Aorta (tissue), 5 donors: ENCODE results near the gene CEP57. TPM values are rescaled to one million over a fixed set of nuclear protein-coding genes. Genes with fewer than 3 reads are reported as not detected.
"Not testable (repeated sequence)": the region's sequence is repeated elsewhere in the genome, so short reads cannot be mapped to it uniquely, and the experiment has no call there.

ENCODE experiments used
- ATAC-seq: fragments of 200-7000 bp; cut with Tn5 transposase; one replicate; pipeline ENCODE4 v1.9.1; 2022; ENCODE audit warnings: moderate library complexity; ENCODE audit not compliant: low FRiP score
- DNase-seq, 2 donors: peaks; one replicate each; pipeline ENCODE4 v3.0.0-alpha.2; 2020
- H3K27ac ChIP-seq, 2 donors: one replicate each; pipeline ENCODE4 v1.5.1; 2013; ENCODE audit warnings: low read length in 2 of 2, mild to moderate bottlenecking in 2 of 2, moderate library complexity in 2 of 2, control low read depth in 1 of 2, inconsistent platforms in 1 of 2, low read depth in 1 of 2
- H3K27me3 ChIP-seq, 2 donors: one replicate each; pipeline ENCODE4 v1.6.1; 2013; ENCODE audit warnings: control low read depth in 1 of 2, low read length in 1 of 2, mild to moderate bottlenecking in 1 of 2, moderate library complexity in 1 of 2; ENCODE audit not compliant: insufficient read depth in 2 of 2, control insufficient read depth in 1 of 2
- H3K36me3 ChIP-seq, 2 donors: one replicate each; pipeline ENCODE4 v1.6.1; 2013; ENCODE audit warnings: control low read depth in 1 of 2, low read length in 1 of 2, mild to moderate bottlenecking in 1 of 2; ENCODE audit not compliant: insufficient read depth in 2 of 2, control insufficient read depth in 1 of 2
- H3K4me1 ChIP-seq, 2 donors: one replicate each; pipeline ENCODE4 v1.6.1; 2013; ENCODE audit warnings: low read length in 2 of 2, control low read depth in 1 of 2, mild to moderate bottlenecking in 1 of 2, moderate library complexity in 1 of 2; ENCODE audit not compliant: insufficient read depth in 2 of 2, control insufficient read depth in 1 of 2
- H3K4me3 ChIP-seq, 2 donors: one replicate each; pipeline ENCODE4 v1.5.1; 2013; ENCODE audit warnings: low read length in 2 of 2, control low read depth in 1 of 2, mild to moderate bottlenecking in 1 of 2
- H3K9me3 ChIP-seq: one replicate; pipeline ENCODE4 v1.6.1; 2013; ENCODE audit warnings: mild to moderate bottlenecking, low read length; ENCODE audit not compliant: control insufficient read depth
- WGBS, 2 donors: extraction: QIAGEN DNeasy Blood & Tissue Kit; methylation state at CpG; one replicate each; pipeline ENCODE4 v1.1.7; 2013; 5-methylcytosine and 5-hydroxymethylcytosine counted together
- intact Hi-C, 2 donors: fragments of 100-400 bp; cut with DNase I; formaldehyde crosslinking; loops; one replicate each; pipeline versions ENCODE4 v1.14.2 to v1.15.0; 2022
- polyA plus RNA-seq, 2 donors: library from polyadenylated mRNA; stranded (reverse); fragments of 200-250 nt; gene quantifications; one replicate each; pipeline ENCODE4 v1.2.3, GENCODE V29; 2013
- total RNA-seq, 2 donors: library from RNA; stranded (reverse); fragmentation: NEBNext Ultra II Directional; extraction: Animal tissue kit (Norgen Biotek cat#: 25700); gene quantifications; one replicate each; pipeline ENCODE4 v1.2.1, GENCODE V29; 2021
- donor health status: healthy with polysubstance abuse.
- donor health status: Bipolar disorder and iron deficiency.
- donor health status: DM: no; HTN: no; CAD: no.
- donor health status: DM: no; HTN: no; CAD: no.
- donor health status: DM: yes; HTN: yes; CAD: no.

CEP57 gene
- total and polyA plus RNA-seq, 4 donors, result 20.5 to 39.3 (median 23.1) TPM

DNA sequence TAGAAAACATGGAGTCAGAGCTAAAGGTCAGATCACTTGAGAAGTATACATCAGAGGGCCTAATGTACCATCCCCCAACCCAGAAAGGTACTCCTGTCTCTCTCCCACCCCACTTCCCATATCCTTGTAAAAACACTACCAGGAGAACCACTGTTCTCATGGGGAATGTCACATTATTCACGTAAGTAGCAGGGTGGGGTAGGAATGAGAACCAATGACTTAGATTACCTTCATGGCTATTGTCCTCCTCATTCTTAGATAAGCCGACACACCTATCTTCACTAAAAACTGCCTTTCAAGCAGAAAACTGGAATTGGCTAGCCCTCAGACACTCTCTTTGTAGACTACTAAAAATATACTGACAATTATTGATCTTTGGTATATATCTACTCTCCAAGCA, 63.6 kb downstream of the CEP57 start:
- Histone ChIP-seq H3K4me3 (no peak overlapping the region), H3K4me1 (no peaks in the 10 kb centered on the region), H3K36me3 (no peaks in the 10 kb centered on the region), H3K9me3 (no peaks in the 10 kb centered on the region), H3K27me3 (no peaks in the 10 kb centered on the region), H3K27ac (no peak overlapping the region)
- DNase-seq (no peak), ATAC-seq (no peak)
- 82 to 83% methylated on average over 2 of the region's 2 CpGs for WGBS, 2 donors
- intact Hi-C loops, result loop anchor here in 1 of 2 donors (5.0 kb wide), 1 partner anchor 538 kb away; the partner anchor contains the start of gene JRKL

DNA sequence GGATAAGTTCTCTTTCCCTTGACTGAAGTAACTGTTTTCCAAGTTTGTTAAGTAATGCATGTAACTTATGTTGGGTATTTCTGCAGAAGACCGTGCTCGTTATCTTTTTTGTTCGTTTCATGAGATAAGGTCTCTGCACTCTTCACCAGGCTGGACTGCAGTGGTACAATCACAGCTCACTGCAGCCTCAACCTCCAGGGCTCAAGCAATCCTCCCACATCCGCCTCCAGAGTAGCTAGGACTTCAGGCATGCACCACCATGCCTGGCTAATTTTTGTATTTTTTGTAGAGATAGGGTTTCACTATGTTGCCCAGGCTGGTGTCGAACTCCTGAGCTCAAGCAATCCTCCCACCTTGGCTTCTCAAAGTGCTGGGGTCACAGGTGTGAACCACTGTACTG, 64.1 kb downstream of the CEP57 start:
- not testable (repeated sequence) for H3K4me3 ChIP-seq, DNase-seq, H3K9me3 ChIP-seq, H3K27me3 ChIP-seq, H3K27ac ChIP-seq, H3K4me1 ChIP-seq, H3K36me3 ChIP-seq, ATAC-seq
- 78 to 79% methylated on average over 5 of the region's 5 CpGs for WGBS, 2 donors
- intact Hi-C loops, result loop anchor here in 1 of 2 donors (5.0 kb wide), 1 partner anchor 538 kb away; the partner anchor contains the start of gene JRKL

DNA sequence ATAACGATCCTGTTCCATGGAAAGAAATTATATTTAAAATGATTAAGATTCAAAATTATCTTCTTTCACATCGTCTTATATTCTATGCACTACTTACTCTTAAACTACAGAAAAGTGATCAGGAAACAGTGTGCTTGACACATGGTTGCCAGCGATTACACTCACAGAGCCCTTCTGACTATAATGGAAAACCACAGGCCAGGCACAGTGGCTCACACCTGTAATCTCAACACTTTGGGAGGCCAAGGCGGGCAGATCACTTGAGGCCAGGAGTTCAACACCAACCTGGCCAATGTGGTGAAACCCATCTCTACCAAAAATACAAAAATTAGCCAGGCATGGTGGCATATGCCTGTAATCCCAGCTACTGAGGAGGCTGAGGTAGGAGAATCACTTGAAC, 69.7 kb downstream of the CEP57 start:
- WGBS, 2 donors, result 93 to 96% methylated on average over 4 of the region's 4 CpGs
- ATAC-seq, H3K36me3 ChIP-seq, H3K27me3 ChIP-seq, H3K4me1 ChIP-seq, H3K4me3 ChIP-seq, intact Hi-C loops, DNase-seq, H3K27ac ChIP-seq, H3K9me3 ChIP-seq: not testable (repeated sequence)

DNA sequence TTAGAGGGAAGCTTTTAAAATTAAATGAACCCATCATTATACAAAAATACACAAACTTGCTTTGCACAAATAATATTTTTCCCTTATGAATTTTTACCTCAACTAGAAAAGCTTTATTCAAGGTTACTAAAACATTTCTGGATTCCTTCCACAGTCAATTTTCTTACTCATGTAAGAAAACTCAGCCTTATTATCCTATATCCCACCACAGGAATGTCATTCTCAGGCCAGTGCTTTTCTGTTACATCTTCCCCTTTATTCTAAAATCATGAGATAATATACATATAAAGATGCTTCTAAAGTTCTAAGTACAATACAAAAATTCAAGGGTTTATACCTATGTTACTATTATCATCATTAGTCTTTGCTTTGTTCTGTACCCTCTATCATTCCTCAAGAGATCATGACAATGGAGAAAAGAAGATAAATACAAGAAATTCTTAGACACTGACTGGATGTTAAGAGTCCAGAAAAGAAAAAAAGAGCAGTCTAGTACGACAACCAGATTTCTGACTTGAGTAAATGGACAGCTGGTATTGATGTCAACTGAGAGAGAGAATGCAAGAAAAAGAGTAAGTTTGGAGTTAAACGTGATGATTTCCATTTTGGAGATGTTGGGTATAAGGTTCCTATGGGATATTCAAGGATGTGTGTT, 73.3 kb downstream of the CEP57 start:
- WGBS, 2 donors, result 90 to 92% methylated on average over 2 of the region's 2 CpGs
- no peak overlapping the region for H3K4me3 ChIP-seq
- intact Hi-C loops, result no loop called here
- no peaks in the 10 kb centered on the region for H3K27me3 ChIP-seq
- no peak for DNase-seq
- no peaks in the 10 kb centered on the region for H3K4me1 ChIP-seq
- H3K27ac ChIP-seq, result no peak overlapping the region
- no peaks in the 10 kb centered on the region for H3K9me3 ChIP-seq
- no peak for ATAC-seq
- H3K36me3 ChIP-seq, result no peaks in the 10 kb centered on the region

DNA sequence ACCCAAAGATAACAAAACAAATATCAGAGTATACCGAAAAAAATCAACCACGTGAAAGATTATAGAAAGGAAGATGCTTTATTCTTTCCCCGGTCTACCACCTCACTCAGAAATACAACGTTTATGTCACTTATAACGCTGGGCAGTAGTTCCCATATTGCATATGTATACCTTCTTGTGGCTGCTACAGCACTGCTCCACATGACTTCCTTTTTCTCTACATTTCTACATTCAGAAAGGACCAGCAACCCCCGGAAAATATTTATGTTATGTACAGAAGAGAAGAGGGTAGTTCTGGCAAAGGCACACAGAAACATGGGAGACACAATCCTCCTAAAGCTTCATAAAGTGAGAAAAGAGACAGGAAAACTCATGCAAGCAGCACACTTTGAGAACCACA, 76.8 kb downstream of the CEP57 start:
- H3K27ac ChIP-seq, result no peak overlapping the region
- no peak overlapping the region for H3K4me3 ChIP-seq
- no peaks in the 10 kb centered on the region for H3K4me1 ChIP-seq
- intact Hi-C loops, result no loop called here
- H3K36me3 ChIP-seq, result no peaks in the 10 kb centered on the region
- 88% methylated on average over 6 of the region's 6 CpGs for WGBS, 2 donors
- ATAC-seq (no peak), DNase-seq (no peak)
- no peaks in the 10 kb centered on the region for H3K9me3 ChIP-seq
- no peaks in the 10 kb centered on the region for H3K27me3 ChIP-seq

DNA sequence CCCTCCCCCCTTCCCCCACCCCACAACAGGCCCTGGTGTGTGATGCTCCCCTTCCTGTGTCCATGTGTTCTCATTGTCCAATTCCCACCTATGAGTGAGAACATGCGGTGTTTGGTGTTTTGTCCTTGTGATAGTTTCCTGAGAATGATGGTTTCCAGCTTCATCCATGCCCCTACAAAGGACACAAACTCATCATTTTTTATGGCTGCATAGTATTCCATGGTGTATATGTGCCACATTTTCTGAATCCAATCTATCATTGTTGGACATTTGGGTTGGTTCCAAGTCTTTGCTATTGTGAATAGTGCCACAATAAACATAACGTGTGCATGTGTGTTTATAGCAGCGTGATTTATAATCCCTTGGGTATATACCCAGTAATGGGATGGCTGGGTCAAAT, 80.6 kb downstream of the CEP57 start:
- intact Hi-C loops, DNase-seq, H3K9me3 ChIP-seq, H3K27me3 ChIP-seq, H3K4me1 ChIP-seq, ATAC-seq, H3K36me3 ChIP-seq, H3K27ac ChIP-seq, H3K4me3 ChIP-seq: not testable (repeated sequence)
- 59 to 78% methylated on average over 3 of the region's 3 CpGs for WGBS, 2 donors

DNA sequence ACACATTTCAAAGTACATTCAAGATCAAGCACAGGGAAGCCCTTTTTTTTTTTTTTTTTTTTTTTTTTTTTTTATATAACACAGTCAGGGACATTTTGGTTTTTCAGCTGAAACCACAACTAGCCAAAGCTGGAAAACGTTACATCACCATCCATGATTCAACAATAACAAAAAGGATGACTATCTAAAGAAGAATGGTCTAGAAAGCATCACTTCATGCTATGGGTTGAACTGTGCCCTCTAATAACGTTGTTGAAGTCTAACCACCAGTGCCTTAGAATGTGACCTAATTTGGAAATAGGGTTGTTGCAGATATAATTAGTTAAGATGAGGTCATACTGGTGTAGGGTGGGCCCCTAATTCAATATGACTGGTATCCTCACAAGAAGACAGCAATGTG, 87.0 kb downstream of the CEP57 start:
- Histone ChIP-seq H3K36me3 (peaks cover 0 to 2% of the 10 kb centered on the region in 2 donors), H3K27ac (no peak overlapping the region), H3K4me1 (no peaks in the 10 kb centered on the region), H3K4me3 (no peak overlapping the region), H3K27me3 (no peaks in the 10 kb centered on the region), H3K9me3 (no peaks in the 10 kb centered on the region)
- DNase-seq, result no peak
- WGBS, 2 donors, result 20 to 34% methylated on average over 2 of the region's 2 CpGs
- no peak for ATAC-seq
- intact Hi-C loops, result no loop called here

Other genes starting within 250 kb of the CEP57 start
- gene FAM76B, start 716 bp upstream of the CEP57 start, total RNA-seq, result 10 to 100 TPM; 22.6 to 33.4 TPM
- 10 to 100 TPM in 1 of 2 donors, 1 to 10 TPM in 1; 6.9 to 22.2 TPM for gene FAM76B, start 716 bp upstream of the CEP57 start, polyA plus RNA-seq
- 10 to 100 TPM; 36.4 to 40.6 TPM for gene MTMR2, start 133.6 kb downstream of the CEP57 start, total RNA-seq
- gene MTMR2, start 133.6 kb downstream of the CEP57 start, polyA plus RNA-seq, result 10 to 100 TPM; 24.8 to 28.3 TPM